ENCODE results near the gene CHIT1.

The CHIT1 gene

DNA sequence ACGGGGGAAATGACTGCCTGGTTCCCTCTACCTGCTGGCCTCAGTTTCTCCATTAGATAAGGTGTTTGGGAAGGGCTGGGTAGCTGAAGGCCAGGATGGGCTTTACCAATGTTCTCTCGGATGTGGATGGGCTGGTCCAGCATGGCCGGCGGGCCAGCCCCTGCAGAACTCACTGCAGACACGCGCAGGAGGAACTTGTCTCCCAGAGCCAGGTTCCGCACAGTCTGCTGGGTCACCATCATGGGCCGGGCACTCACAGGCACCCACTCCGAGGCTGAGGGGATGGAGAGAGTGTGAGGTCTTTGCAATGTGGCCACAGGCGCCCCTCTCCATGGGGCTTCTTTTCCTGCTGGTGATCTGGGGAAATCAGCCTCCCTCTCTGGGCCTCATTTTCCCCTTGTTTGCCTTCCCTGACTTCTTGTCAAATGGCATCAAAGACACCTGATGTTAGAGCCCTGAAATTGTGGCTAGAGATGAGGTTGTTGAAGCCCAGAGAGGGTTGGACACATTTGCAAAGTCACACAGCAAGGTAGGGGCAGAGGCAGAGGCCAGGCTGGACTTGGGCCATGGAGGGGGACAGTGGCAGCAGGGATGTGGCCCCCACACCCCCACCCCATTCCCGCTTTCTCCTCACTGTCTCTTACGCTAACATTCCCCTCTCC is 55.0 kb downstream of the CHIT1 start:
- no peak for DNase-seq

DNA sequence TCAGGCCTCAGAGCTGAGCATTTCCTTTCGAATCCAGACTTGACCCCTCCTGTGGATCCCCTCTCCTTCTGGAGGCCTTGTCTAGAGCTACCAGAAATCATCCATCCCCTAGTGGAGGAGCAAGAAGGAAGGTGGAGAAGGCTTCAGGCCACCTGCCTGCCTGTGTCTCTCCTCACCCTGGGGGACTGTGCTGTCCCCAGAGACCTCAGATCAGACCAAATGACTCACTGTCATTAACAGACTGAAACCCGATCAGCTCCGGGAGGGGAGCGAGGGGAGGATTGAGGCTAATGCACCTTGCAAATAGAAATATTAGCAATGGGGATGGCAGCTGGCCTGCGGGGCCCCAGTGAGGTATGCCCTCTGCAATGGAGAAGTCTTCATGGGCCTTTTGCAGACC is 55.9 kb downstream of the CHIT1 start:
- DNase-seq, result no peak

DNA sequence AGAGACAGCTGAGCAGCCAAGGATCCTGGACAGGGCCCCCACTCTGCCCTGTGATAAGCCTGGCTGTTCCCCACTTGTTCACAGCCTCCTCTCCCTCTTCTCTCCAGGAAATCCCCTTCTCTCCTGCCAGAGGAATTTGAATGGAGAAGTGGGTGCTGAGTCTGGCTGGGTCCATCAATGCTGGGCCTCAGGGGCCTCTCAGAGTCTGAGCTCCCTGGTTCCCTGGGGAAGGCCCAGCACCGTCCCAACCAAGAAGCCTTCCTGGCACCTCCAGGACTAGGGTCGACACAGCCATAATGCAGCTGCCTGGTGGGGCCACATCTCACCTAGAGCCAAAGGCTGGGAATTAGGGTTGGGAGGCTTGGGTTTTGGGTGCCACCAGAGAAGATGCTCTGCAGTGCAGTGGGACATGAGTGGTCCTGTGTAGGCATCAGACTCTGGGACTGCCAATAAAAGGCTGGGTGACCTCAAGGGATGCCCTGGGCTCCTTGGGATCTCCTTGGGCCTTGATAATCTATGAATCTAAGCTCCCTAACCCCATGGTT is 56.4 kb downstream of the CHIT1 start:
- no peak for DNase-seq

DNA sequence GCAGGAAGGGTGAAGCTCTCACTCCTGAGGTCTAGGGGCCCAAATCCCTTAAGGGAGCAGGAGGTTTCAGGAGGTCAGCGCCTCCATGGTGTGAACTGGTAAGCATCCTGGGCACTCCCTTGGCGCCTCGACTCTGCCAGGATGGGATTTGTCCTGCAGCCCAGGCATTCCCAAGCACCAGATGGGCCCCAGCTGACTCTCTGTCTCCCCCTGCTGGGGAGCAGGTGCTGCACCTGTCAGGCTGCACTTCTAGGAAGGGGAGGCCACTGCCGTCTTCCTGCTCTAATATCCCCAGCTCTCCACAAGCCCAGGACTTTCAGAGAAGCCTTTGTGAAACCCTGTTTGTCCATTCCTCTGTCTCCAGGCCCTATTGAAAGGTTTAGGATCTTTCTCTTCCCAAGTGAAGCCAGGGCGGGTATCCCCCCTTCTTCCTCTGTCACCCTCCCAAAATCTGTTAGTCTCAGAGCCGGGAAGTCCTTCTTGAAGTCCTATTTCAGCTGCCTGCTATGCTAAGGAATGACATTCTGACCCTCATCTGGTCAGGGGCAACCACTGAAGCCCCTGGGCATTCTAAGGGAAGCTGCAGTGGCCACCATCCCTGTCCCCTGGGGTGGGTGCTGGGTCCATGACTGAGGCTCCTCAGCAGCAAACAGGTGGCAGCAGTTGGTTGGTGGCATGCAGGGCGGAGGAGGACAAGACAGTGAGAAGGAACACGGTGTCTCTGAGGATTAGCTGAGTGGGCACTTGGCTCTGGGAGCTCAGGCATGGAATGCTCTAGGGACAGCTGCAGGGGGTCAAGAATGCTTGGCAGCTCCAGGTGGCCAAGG is 57.1 kb downstream of the CHIT1 start:
- DNase-seq, result no peak

DNA sequence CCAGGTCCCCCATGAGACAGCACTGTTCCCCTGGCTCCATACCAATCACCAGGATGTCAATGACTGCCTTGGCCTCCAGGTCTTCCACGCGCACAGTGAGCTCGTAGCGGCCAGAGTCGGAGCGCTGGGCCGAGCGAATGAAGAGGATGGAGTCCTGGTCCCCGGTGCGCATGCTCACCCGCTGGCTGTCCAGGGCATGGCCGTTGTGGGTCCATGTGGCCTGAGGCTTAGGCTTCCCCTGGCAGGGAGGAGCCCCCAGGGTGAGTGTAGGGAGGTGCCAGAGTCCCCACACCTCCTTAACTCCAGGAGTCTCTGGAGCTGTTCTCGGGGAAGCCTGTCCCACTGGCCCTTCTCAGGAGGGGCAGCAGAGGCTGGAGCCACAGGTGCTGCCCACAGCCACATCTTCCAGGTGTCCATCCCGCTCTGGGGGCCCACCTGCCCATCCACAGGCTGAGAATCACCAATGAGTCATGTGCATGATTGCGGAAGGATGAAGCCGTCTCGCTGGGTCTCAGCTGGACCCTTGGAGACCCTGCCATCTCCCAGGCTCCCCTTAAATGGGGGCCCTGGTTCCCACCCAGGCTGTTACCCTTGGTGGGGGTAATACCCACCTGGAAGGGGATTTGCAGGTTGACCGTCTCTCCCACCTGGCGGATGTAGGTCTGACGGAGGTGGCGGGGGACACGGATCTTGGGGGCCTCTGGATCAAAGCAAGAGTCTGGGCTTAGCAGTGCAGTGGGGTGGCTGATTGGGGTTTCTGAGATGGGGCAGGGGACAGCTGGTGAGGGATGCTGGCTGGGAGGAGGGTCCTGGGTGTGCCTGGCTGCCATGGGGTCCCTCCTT is 57.9 kb downstream of the CHIT1 start:
- DNase-seq, result no peak

DNA sequence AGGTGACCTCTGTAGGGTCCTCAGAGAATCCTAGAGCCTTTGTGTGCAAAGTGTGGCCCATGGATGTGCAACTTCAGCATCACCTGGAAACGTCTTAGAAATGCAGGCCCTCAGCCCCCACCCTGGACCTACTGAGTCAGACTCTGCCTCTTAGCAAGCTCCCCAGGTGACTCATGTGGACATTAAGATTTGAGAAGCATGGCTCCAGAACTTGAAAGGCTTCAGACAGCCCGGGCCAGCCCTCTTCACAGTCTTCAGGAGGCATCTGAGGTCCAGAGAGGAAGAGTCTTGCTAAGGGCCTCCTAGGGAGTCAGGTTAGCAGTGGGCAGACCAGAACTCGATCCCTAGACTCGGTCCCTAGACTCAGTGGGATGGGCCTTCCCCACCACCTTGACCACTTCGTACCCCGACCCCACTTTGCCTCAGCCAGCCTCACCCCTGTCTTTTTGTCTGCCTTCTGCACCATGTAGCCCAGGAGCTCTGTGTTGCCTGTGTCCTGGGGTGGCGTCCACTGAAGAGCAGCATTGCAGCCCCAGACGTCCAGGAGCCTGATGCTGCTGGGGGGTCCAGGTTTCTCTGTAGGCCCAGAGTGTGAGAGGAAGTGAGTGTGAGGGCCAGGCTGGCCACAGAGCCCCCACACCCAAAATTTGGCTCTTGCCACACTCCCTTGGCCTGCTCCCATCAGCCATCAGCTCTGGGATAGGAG is 58.7 kb downstream of the CHIT1 start:
- DNase-seq, result no peak

DNA sequence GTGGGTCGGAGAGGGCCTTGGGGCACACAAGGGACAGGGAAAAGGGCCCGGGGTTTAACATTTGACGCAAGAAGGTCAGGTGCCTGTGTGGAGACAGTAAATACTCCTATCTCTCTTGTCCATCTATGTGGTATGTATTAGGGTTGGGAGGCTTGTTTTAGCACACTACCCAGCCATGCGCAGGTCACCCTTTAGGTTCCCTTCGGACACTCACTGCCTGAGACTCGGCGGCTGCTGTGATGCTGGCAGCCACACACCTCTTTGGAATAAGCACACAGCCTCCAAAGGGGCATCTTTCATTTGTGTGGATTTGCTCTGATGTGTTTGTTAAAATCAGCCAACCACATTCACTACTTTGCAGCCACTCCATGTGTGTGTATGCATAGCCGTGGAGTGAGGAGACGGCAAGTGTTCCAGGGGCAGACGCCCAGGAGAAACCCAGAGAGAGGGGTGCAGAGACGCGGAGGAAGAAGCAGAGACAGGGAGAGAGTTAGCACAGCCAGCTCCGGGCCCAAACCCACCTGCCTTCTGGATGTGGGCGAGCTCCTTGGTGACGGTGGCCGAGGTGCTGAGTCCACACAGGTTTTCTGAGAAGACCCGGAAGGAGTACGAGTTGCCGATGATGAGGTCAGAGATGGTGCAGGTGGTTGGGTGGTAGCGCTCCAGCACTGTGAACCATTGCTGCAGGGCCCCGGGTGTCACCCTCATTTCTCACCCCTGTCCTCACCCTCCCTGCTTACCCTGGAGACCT is 59.5 kb downstream of the CHIT1 start:
- no peak for DNase-seq

DNA sequence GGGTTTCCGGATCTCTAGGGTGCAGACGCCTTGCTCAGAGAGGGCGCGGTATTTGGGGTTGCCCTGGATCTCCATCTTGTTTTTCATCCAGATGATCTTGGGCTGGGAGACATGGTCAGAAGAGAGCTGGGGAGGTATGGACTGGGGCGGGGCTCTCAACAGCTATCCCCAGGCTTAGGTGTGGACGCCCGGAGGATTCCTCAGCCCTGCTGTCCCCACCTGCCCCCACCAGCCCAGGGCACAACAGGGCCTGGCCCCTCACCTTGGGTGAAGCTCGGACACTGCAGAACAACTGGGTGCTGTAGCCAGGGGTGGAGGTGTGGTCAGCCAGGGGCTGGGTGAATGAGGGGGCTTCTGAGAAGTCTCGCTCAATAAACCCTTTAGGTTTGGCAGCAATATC is 60.5 kb downstream of the CHIT1 start:
- DNase-seq, result no peak

DNA sequence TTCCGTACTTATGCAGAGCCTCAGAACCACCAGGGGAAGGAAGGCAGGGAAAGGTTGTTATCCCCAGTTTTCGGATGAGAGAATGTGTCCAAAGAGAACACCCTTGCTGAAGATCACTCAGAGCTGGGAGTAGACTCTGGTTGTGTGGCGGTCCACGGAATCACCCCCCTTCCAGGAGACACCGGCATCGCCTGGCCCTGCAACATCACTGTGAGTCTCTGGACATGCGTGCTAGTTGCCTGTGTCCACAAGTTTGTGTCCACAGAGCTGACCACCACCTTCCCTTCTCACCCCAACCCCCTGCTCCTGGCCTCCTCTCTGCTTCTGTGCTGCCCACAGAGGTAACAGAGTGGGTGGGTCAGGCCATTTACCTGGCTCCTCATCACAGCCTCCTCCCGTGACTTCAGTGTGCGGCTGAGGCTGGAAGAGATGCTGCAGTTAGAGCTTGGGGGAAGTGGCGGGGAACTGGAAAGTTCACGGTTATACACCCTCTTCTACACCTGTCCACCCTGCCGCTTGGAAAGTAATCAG is 61.2 kb downstream of the CHIT1 start:
- DNase-seq, result no peak

DNA sequence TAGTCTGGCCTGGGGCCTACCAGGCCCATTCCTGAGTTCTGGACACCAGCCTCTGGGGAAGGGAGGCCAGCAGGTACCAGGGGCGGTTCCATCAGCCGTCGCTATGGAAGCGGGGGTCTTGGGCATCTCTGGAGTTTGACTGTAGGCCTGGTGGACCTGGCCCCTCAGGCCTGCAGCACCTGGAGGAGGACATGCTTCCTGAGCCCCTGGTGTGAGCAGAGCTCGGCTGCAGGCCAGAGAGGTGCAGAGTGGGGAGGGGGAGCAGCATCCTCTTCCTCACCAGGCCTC is 61.6 kb downstream of the CHIT1 start:
- DNase-seq, result no peak

DNA sequence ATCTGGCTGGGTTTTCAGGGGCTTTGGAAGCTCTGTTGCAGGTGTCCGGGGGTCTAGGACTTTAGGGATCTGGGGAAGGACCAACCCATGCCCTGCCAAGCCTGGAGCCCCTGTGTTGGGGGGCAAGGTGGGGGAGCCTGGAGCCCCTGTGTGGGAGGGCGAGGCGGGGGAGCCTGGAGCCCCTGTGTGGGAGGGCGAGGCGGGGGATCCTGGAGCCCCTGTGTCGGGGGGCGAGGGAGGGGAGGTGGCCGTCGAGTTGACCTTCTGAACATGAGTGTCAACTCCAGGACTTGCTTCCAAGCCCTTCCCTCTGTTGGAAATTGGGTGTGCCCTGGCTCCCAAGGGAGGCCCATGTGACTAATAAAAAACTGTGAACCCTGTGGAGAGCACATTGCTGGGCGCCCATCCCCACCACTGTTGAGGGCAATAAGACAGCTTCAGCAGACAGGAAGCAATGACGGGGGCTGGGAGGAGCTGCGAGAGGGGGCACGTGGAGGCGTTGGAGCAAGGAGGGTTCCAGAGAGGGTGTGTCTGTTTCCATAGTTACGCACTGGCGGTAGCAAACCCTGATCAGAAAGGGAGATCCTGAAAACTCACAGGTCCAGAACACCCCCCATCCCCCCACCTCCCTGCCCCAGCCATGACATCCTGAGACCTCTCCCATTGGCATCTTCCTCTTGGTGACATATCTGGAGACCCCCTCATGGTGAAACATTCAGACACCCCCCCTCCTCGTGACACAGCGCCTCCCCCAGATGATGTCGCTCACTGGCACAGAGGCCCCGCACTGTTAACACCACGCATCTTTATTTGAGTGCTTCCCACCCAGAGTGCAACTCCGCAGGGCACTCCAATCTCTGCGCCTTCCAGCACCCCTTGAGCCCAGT is 62.2 kb downstream of the CHIT1 start:
- no peak for DNase-seq

DNA sequence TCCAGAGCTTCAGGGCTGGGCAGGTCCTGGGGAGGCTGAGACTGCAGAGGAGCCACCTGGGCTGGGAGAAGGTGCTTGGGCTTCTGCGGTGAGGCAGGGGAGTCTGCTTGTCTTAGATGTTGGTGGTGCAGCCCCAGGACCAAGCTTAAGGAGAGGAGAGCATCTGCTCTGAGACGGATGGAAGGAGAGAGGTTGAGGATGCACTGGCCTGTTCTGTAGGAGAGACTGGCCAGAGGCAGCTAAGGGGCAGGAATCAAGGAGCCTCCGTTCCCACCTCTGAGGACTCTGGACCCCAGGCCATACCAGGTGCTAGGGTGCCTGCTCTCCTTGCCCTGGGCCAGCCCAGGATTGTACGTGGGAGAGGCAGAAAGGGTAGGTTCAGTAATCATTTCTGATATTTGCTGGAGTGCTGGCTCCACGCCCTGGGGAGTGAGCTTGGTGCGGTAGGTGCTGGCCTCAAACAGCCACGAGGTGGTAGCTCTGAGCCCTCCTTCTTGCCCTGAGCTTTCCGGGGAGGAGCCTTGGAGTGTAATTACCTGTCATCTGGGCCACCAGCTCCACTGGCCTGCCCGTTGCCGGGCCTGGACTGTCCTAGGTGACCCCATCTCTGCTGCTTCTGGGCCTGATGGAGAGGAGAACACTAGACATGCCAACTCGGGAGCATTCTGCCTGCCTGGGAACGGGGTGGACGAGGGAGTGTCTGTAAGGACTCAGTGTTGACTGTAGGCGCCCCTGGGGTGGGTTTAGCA is 63.1 kb downstream of the CHIT1 start:
- DNase-seq, result no peak

Data from NCI-H1417 treated with DMSO at 0.1 percent for 48 hours (cell line).